VCaP (cell line): ENCODE data around the gene RELA.

Source experiments
- H3K27ac ChIP-seq: fragments of 450-650 bp; 2 replicates; pipeline ENCODE4 v1.5.1; 2017
- TF ChIP-seq, protein P1 (sequence below): fragments of 450-650 bp; conservative IDR thresholded peaks from 2 replicates; pipeline ENCODE4 v1.5.1; 2017; ENCODE audit warnings: mild to moderate bottlenecking, moderate library complexity

RELA gene

DNA sequence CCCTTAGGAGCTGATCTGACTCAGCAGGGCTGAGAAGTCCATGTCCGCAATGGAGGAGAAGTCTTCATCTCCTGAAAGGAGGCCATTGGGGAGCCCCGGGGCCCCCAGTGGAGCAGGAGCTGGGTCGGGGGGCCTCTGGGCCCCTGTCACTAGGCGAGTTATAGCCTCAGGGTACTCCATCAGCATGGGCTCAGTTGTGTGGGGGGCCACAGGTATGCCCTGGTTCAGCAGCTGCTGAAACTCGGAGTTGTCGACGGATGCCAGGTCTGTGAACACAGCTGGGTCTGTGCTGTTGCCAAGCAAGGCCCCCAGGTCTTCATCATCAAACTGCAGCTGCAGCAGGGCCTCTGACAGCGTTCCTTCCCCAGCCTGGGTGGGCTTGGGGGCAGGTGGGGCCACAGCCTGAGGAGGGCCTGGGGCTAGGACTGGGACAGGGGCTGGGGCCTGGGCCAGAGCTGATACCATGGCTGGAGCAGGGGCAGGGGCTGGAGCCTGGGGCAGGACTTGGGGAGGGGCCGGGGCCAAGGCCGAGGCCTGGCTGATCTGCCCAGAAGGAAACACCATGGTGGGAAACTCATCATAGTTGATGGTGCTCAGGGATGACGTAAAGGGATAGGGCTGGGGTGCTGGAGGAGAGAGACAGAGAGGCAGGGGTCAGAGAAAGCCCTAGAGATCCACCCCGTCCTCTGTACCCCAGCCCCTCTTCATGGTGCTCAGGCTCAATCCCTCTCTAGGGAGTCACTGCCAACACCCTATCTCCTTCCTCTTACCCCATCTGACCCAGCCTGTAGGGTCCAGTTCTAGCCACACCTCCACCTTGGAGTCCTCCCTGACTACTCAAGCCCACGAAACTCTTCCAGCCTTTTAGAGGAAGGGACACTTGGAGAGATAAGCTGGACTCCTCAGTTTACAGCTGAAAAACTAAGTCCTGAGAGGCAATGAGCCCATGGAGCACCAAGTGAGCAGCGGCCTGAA lies 8.1 kb downstream of the RELA start:
- H3K27ac ChIP-seq = peak overlapping the region; percentile 99
- TF ChIP-seq, protein P1, sequence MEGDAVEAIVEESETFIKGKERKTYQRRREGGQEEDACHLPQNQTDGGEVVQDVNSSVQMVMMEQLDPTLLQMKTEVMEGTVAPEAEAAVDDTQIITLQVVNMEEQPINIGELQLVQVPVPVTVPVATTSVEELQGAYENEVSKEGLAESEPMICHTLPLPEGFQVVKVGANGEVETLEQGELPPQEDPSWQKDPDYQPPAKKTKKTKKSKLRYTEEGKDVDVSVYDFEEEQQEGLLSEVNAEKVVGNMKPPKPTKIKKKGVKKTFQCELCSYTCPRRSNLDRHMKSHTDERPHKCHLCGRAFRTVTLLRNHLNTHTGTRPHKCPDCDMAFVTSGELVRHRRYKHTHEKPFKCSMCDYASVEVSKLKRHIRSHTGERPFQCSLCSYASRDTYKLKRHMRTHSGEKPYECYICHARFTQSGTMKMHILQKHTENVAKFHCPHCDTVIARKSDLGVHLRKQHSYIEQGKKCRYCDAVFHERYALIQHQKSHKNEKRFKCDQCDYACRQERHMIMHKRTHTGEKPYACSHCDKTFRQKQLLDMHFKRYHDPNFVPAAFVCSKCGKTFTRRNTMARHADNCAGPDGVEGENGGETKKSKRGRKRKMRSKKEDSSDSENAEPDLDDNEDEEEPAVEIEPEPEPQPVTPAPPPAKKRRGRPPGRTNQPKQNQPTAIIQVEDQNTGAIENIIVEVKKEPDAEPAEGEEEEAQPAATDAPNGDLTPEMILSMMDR = no peak

DNA sequence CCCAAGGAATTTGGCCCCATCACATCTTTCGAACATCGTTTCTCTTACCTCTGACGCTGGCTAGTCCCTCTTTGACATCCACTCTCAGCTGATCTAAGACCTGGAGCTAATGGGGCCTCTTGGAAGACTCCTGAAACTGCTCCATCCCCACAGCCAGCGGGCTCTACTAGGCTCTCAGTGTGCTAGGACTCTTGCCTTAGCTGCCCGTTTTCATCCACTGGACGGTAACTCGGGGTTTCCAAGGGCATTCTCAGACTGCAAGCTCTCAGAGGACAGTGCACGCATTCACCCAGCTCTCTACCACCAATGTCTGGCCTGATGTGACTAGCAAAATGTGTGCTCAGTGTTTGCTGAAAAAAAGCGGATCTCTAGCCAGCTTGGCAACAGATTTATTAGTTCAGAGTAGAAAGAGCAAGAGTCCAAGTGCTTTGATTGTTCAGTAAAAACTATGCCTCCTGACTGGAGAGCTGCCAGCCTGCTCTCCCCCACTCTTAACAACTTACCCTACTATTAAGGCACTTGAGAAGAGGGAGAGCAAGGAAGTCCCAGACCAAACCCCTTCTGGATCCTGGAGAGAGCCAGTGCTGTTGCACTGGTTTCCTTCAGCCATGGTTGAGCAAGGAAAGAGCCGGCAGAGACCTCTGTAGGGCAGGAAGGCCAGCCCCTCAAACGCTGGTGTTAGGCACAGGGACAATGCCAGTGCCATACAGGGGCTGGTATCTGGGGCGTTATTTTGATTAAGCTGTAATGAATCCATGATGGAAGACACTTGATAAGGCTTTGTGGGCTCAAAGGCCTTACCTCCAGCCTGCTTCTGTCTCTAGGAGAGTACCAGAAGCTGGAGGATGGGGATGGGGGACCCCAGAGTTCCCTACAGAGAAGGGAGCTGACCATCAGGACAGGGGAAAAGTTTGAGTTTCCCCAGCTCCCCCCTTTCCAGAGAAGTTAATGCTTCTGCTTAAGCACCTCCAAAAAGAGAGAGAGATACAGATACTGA lies 9.2 kb downstream of the RELA start:
- TF ChIP-seq, protein P1 = no peak
- peak overlapping the region; percentile 99 for H3K27ac ChIP-seq

DNA sequence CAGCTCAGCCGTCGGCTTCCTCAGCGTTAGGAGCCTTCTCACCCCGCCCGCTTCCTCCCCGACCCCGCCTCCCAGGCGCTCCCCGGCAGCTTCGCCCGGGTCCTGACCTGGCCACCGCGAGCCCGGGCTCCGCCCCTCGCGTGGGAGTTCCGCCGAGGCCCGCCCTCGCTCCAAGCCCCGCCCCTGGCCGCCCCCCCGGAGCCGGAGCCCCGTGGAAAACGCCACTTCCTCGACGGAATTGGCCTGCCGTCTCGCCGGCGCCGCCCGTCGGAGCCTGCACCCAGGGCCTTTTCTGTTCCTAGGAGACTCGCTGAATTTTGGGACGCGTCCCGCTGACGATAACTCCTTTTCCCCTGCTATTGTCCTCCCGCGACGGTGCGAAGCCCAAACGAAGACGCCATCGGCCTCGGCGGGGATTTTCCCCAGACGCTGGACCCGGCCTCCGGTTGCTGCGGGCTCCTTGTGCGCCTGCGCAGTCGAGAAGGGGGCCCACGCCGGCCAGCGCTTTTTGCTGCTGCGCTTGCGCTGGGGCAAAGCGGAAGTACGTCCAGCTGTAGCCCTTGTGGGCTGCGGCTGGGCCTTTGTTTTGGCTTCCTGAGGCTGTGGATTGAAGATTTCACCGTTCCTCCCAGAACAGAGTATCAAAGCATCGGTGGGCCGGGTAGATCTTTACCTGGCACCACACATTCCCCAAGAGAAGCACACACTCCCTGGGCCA lies 10.0 kb downstream of the RELA start:
- TF ChIP-seq, protein P1 = peak; percentile 21
- H3K27ac ChIP-seq = peak overlapping the region; percentile 99

DNA sequence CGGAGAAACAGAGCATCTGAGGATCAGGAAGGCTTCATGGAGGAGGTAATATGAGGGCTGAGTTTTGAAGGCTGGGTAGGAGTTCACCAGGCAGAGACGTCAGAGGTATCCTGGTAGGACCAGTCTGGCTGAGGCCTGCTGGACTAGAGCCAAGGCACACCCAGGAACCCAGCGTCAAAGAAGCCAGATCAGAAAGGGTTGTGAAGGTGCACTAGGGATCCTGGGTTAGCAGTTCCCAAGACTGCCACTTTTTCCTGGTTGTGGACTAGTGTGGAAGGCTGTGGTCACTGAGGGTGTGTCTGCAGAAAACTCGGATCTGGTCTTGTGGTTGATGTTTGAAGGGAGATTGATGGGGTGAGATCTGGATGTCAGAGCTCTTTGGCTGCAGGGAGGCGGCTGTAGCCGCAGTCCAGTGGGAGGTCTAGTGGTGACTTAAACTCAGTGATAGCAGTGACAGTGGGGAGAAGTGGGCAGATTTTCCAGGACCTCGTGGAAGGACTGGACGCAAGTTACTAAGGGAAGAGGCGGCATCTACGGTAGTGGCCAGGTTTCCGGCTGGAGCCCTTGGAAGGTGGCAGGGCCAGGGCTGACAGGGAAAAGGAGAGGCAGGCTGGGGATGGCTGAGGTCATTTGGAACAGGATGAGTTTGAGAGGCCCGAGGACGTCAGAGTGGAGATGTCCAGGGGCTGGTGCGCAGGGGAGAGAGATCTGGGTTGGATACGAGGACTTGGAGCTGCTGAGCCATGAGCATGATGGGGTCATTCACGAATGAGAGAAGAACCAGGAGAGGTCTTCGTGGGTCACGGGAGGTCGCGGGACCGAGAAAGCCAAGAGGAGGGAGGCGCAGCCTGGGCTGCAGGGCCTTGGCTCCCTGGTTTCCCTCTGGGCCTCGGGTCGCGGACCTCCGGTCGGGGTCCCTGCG lies 10.9 kb downstream of the RELA start:
- peak overlapping the region; percentile 99 for H3K27ac ChIP-seq
- TF ChIP-seq, protein P1 = no peak

DNA sequence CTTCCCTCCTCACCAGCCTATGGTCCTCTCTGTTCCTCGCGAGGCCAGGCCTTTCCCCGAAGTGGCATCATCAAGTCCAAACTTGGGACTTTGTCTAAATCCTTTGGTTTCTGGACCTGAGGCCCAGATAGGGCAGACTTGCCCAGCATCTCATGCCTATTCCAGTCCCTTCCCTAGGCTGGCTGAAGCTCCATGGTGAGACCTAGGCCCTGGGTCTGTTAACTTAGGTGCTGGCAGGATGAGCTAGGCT lies 11.5 kb downstream of the RELA start:
- H3K27ac ChIP-seq = peak overlapping the region; percentile 99
- TF ChIP-seq, protein P1 = no peak

DNA sequence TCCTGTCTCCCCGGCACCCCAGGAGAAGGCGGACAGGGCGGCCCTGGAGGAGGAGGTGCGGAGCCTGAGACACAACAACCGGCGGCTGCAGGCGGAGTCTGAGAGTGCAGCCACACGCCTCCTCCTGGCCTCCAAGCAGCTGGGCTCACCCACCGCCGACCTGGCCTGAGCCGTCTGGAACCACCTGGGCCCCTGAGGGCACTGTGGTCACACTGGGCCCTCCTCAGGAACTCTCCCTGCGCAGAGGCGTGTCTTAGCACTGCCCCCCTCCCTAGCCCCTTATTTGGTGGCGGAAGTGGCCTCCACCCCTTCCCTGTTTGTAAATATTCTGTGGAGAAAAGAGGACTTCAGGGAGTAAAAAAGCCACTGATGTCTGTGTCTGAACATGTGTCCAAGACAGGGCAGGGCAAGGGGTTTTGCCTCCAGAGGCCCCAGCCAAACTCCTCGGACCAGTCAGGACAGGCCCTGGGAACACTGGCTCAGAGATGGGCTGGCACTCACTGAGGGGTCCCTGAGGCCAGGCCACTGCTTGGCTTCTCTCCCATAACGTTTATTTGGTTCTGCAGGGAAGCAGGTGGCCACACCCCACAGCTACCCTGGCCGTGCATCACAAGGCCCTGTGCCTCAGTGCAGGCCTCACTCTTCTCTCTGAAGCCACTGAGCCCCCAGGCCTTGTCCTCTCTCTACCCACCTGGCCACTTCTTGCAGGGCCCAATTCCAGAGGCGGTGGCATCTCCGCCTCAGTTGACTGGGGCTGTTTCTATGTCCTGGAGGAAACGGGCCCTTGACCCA lies 12.0 kb downstream of the RELA start:
- TF ChIP-seq, protein P1 = no peak
- H3K27ac ChIP-seq = peak overlapping the region; percentile 99
